ENCODE data around the gene CA10.

Gene CA10

DNA sequence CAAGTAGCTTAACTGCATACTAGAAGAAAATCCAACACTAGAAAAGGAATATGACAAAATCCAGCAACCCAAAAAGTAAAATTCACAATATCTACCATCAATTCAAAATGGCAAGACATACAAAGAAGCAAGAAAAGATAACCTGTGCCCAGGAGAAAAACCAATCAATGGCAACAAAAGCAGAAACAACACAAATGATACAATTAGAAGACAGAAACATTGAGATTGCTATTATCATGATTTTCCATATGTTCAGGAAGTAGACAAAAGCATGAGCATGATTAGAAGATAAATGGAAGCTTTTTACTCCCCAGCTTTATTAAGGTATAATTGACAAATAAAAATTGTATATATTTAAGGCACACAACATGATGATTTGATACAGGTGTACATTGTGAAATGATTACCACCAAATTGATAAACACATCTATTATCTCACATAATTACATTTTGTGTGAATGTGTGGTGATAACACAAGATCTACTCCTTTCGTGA is 117.3 kb downstream of the CA10 start:
- DNase-seq, result no peak

DNA sequence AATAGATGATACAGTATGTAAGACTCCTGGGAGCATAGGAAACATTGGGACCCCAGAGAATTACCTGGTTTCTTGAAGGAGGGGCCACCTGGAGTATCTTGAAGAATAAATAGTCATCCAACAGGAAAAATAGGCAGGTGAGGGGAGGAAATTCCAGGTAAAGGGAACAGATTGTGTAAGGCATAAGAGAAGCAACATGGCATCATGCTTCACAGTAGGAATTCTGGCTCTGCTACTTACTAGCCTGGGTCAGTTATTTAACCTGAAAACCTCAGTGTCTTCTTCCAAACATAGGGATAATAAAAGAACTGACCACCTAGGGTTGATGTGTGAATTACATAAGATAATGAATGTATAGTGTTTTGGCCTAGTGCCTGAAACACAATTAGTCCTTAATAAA is 122.1 kb downstream of the CA10 start:
- DNase-seq, result no peak

DNA sequence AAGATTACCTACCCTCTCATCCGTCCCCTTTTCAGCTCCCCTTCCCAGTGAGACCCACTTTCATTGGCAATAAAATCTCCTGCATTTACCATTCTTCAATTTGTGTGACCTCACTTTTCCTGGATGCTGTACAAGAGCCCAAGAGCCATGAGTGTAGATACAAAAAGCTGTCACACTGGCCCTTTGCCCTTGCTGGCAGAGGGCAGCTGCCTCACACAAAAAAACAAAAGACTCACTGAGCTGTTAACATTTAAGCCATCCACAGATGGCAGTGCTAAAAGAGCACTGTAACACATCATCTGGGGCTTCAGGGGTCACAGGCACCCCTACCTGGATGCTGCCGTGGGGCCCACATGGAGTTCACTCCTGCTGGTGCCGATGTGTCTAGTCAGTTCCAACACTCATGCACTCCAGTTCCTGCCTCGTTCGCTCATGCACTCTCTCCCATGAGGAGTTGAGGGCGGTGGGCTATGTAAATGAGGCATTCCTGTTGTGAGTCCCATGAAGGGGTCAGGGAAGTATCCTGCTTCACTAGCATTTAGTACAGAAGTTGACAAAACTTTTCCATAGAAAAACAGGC is 123.1 kb downstream of the CA10 start:
- no peak for DNase-seq

GRCh38 chr17:52032454-52032853 is 126.1 kb downstream of the CA10 start:
- DNase-seq, result no peak

DNA sequence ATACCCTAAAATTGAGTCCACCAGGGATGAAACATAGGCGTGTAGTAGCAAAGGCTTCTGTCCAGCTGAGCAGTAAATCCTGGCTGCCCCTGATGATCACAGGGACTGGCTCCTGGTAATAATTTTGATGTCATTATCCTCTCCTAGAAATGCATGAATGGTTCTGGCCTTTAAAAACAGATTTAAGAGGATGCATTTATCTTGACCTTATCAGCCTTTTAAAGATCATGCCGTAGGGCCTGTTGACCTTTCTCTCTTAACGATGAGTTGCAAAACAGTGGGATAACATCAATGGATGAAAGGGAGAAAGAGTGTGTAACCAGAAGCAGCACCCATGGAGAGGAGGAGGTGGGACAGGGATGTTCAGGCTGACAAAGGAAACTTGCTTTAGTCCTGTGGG is 128.5 kb downstream of the CA10 start:
- DNase-seq, result no peak

DNA sequence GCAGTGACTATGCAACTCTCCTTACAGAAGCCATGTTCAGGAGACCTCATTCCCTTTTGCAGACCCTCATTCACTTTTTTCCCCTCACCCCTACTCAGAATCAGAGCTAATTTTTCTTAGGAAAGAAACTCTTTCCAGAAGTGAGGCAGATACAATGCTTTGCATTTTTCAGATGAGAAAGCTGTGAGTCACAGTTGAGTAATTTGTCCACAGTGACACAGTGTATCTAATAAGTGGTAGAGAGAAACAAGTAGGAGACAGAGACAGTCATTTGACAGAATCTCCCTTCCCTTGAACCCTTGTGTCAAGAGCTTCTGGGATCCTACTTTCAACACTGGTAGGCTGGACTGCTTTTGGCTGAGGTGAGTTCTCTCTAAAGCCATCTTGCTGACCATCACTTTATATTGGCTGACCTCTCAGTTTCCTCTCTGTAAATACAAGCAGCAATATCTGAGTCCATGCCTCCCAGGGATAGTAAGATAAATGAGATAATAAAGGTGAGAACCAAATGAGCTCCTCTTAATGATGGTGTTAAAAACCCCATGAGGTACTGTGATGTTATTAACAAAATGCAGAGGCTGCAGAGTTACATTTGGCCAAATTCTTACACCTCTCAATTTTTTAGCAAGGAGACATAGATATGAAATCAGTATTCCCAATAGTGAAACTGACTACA is 130.8 kb downstream of the CA10 start:
- DNase-seq, result no peak

DNA sequence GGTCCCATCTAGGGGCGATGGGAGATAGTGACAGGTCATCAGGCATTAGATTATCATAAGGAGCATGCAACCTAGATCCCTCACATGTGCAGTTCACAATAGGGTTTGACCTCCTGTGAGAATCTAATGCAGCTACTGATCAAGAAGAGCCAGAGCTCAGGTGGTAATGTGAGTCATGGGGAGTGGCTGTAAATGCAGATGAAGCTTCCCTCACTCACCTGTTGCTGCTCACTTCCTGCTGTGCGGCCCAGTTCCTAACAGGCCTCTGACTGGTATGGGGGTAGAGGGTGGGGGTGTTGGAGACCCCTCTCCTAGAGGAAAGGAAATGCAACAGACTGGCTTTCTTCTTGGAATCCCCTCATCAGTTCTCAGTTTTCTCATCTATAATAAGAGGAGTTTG is 131.4 kb downstream of the CA10 start:
- no peak for DNase-seq

DNA sequence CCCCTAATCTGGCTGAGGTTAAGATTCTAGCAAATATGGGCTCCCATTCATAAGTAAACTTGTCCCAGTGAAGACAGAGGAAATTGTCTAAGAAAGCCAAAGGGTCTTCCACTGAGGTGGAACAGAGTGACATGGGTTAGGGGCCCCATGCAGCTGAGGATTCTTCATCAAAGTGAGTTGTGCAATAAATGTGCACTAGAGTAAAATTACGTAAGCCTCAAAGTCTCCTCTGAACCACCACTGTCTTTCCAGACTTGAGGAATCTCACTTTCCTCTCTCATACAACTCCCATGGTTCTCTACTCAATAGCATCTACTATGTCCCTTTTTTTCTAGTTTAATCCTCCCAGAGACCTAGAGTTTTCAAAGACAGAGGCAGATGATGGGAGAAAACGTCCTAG is 132.4 kb downstream of the CA10 start:
- no peak for DNase-seq

DNA sequence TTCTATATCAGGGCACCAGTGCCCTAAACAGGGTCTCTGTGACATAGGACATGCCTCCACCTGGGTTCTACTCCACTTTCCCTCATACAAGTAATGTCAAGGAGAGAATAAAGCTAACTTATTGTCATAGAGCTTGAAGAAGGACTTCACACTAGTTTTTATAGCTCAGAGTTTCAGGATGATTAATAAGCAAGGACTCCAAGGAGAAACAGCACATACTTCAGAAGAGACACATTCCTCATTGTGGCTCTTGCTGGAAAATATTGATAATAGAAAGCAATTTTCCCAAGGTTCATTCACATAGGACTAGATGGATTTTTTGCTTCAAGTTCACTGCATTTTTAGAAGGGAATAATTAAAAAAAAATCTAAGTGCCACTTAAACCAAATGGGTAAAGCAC is 133.3 kb downstream of the CA10 start:
- no peak for DNase-seq

- no peak for DNase-seq
Measured at GRCh38 chr17:52024300-52024870, 134.1 kb downstream of the CA10 start.

GRCh38 chr17:52011064-52011463 is 147.4 kb downstream of the CA10 start:
- no peak for DNase-seq

DNA sequence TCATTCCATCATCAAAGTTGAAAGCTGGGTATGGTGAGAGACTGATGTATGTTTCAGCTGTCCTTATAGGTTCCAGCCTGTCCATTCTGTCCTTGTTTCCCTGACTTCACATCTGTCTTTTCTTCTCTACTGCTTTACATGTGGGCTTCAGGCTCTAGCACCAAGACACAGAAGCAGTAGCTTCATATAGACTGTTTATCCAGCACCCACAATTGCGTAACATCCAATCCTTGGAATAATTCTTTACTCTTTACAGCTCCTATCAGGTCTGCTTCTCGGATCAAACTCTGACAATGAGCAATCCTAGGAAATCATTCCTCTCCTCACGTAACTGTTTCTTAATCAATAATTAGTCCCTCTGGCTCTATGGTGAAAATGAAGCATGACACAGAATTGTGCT is 158.9 kb downstream of the CA10 start:
- DNase-seq, result no peak

DNA sequence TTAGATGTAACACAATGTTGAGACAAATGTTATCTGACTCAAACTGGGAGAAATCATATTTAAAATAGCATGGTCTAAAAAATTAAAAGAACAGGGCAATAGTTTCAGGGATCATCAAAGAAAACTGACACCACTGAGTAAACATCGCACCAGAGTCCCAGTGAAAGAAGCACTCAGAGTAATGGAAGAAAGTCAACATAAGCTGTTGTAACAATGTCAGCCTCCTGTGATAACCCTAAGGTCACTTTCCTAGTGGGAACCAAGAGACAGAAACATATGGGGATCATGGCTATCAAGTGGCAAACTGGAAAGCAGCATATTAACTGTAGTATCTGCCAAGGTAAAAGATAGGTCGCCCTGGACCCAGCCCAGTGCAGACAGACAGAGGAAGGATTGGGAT is 160.8 kb downstream of the CA10 start:
- DNase-seq, result no peak

DNA sequence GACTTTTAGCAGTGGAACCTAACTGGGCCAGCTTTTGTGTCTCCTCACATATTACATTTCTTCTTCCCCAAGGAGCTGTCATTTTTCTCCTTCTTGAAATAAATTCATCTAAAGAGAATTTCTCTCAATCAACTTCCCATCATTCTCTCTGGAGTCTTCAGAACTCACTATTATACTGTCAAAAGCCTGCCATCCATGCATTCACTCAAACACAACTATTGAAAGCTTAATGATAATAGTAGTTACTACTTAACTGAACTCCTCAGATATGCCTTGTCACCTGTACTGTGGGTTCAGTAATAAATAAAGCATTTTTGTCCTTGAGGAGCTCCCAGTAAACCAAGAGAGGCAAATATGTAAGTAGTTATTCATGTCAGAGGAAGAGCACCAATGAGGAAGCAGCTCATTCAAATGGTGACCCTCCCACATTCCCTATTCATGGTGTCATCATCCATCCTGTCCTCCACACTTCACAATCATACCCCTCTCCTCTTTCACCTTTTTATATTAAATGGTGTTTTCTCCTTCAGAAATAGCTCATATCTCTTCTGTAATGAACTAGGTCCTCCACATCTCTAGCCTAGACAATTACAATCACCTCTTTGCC is 162.6 kb downstream of the CA10 start:
- DNase-seq, result no peak

DNA sequence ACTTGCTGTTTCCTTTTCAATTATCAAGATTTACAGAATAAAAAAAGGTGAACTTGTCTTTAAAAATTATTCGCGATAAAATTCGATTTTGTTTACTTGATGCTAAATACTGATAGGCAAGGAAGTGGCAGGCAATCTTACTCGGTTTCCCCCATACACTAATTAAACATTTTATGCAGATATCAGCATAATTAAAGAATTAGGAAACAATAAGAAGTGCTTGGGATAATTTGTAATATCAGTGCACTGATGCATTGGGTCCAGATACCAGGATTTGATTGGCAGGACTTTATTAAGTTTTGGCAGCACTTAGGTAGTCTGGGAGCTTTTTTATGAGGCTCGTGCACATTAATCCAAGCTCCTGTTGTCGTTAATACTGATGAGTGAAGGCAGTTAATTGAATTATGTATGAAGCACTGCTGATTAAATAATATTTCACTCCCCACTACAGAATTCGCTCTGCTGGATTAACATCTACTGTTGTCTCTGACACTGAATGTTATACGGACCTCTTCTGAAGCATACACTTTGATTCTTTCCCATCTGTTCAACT is 165.6 kb downstream of the CA10 start:
- DNase-seq, result no peak

DNA sequence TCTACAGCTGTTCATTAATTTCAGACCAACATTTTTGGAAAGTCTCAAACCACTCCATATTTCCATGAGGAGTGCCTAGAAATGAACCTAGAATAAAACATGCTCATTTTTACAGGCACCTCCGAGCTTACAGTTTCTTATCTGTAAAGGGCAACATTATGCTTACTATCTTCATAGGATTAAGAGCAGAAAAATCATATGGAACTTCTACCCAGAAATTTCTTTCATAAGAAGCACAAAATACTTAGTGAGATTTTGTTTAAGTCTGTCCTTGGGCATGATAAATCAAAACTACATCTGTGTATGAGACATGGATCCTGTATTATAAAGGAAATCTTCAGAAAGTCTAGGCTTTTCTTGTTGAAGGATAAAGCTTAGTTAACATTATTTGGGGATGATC is 187.4 kb downstream of the CA10 start:
- DNase-seq, result no peak

- DNase-seq, result no peak
Measured at GRCh38 chr17:51961689-51962088, 196.8 kb downstream of the CA10 start.

DNA sequence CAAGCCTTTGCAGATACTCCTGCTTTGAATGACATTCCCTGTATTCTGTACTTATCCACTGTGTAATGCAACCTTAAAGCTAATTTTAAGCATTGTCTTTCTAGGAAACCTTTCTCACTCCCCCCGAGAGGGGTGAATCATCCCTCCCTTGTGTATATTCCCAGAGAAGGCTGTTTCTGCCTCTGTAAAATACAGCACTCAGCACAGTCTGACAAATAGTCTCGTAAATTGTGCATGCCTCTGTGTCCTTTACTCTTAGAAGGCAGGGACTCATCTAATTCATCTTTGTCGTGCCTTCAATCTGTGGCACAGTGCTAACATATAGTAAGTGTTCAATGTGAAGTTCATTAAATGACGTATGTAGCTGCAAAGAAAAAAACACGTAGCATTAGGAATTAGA is 200.7 kb downstream of the CA10 start:
- no peak for DNase-seq

GRCh38 chr17:51955245-51955644 is 203.3 kb downstream of the CA10 start:
- no peak for DNase-seq

GRCh38 chr17:51954232-51954765 is 204.2 kb downstream of the CA10 start:
- no peak for DNase-seq

- no peak for DNase-seq
Measured at GRCh38 chr17:51951741-51952140, 206.8 kb downstream of the CA10 start.

DNA sequence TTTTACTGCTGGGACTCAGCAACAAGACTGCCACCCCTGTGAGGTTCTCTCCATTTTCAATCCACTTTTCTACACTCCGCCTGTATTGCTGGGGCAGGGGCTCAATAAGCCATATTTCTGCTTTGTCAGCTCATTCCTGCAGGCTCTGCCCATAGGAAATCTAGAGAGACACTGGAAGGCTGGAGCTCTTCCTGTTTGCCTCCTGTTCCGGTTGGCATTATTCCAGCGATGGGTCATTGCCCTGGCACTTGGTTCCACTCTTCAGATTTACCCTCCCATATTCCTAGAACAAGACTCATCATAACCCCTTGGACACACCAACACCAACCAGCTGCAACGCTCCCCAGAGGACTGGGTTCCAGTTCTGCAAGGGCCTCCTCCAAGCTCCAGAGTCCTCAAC is 210.4 kb downstream of the CA10 start:
- no peak for DNase-seq

DNA sequence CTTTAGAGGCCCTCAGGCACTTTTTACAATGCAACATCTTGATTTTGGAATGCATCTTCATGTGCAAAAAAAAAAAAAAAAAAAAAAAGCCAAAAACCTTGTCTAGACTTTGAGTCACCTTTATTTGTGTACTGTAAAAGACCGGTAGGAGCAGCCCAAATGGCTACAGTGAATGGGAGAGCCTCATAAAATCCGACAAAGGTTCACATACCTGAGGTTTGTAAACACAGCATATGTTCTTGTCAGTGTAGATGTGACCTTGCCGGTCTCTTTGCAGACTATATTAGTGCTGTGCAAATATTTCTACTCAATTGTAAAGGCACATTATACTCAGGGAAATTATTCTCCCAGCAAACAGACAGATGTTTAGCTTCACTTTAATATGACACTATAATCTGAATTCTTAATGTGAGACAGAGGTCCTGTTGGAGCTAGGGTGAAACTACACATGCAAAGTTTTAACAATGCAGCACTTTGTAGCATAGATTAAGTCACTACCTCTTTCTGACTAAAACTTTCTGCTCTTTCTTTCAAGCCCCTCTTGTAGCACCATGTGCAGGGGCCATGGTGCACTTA is 211.3 kb downstream of the CA10 start:
- no peak for DNase-seq

Data from NCI-H2171 treated with DMSO at 0.1 percent for 48 hours (cell line).